HepG2 (cell line): ENCODE measurements around the gene RPS6KB1. TPM values are rescaled to one million over a fixed set of nuclear protein-coding genes. Genes with fewer than 3 reads are reported as not detected.
A peak's percentile ranks its signal among the peaks of the same experiment; 100 is the strongest.

Experiments
- AKAP8 ChIP-seq: sonication (generic); formaldehyde crosslinking; IDR thresholded peaks from 2 replicates; pipeline ENCODE4 v1.5.1; 2020; ENCODE audit warnings: mild to moderate bottlenecking, missing genetic modification reagents
- CBX1 ChIP-seq: IDR thresholded peaks from one replicate; pipeline ENCODE4 v1.6.1; 2016; ENCODE audit warnings: antibody characterized with exemption, low read depth
- HIVEP1 ChIP-seq: sonication (generic); formaldehyde crosslinking; IDR thresholded peaks from 2 replicates; pipeline ENCODE4 v1.4.0; 2020; ENCODE audit warnings: mild to moderate bottlenecking, missing genetic modification reagents
- JARID2 ChIP-seq: sonication (generic); formaldehyde crosslinking; IDR thresholded peaks from 2 replicates; pipeline ENCODE4 v1.8.1; 2023; ENCODE audit warnings: missing genetic modification reagents, inconsistent platforms; ENCODE audit not compliant: insufficient replicate concordance
- MBNL3 ChIP-seq: fragments of 250-450 bp; sonication (Bioruptor Pico); conservative IDR thresholded peaks from 2 replicates; pipeline ENCODE4 v1.8.0; 2022; ENCODE audit warnings: mild to moderate bottlenecking, inconsistent platforms
- NFIB ChIP-seq: sonication (generic); formaldehyde crosslinking; IDR thresholded peaks from 2 replicates; pipeline ENCODE4 v1.9.0; 2021; ENCODE audit warnings: missing genetic modification reagents, mild to moderate bottlenecking, borderline replicate concordance
- PCBP2 ChIP-seq: fragments of 200-400 bp; formaldehyde crosslinking; optimal IDR thresholded peaks from 2 replicates; pipeline ENCODE3; 2018; ENCODE audit warnings: low read length, low read depth; ENCODE audit not compliant: poor library complexity, severe bottlenecking
- SOX6 ChIP-seq, 2 experiments: fragments of 450-650 bp in 1 of 2; sonication (generic) in 1 of 2; formaldehyde crosslinking in 1 of 2; IDR thresholded peaks; 2 replicates each; pipeline versions ENCODE4 v1.4.0 to v1.6.1; 2017 to 2020; ENCODE audit warnings: antibody characterized with exemption in 1 of 2, mild to moderate bottlenecking in 1 of 2, missing genetic modification reagents in 1 of 2
- TP53 ChIP-seq: sonication (generic); formaldehyde crosslinking; conservative IDR thresholded peaks from 2 replicates; pipeline ENCODE4 v1.4.0; 2020; ENCODE audit warnings: missing genetic modification reagents
- ZFP36L2 ChIP-seq: sonication (generic); formaldehyde crosslinking; IDR thresholded peaks from 2 replicates; pipeline ENCODE4 v1.4.0; 2020; ENCODE audit warnings: missing genetic modification reagents
- ZNF124 ChIP-seq: sonication (generic); formaldehyde crosslinking; IDR thresholded peaks from 2 replicates; pipeline ENCODE4 v1.4.0; 2020; ENCODE audit warnings: missing genetic modification reagents
- ZNF143 ChIP-seq: sonication (generic); formaldehyde crosslinking; IDR thresholded peaks from 2 replicates; pipeline ENCODE4 v1.4.0; 2020; ENCODE audit warnings: missing genetic modification reagents
- ZNF331 ChIP-seq: sonication (generic); formaldehyde crosslinking; IDR thresholded peaks from 2 replicates; pipeline ENCODE4 v1.4.0; 2020; ENCODE audit warnings: missing genetic modification reagents
- ZNF451 ChIP-seq: sonication (generic); formaldehyde crosslinking; IDR thresholded peaks from 2 replicates; pipeline ENCODE4 v1.5.0; 2020; ENCODE audit warnings: mild to moderate bottlenecking, missing genetic modification reagents
- ZNF567 ChIP-seq: sonication (generic); formaldehyde crosslinking; IDR thresholded peaks from 2 replicates; pipeline ENCODE4 v1.8.1; 2023; ENCODE audit warnings: mild to moderate bottlenecking, missing genetic modification reagents, borderline replicate concordance
- ZNF652 ChIP-seq: IDR thresholded peaks from 2 replicates; pipeline ENCODE4 v1.6.1; 2016; ENCODE audit warnings: low read depth, borderline replicate concordance
- ZNF737 ChIP-seq: sonication (generic); formaldehyde crosslinking; IDR thresholded peaks from 2 replicates; pipeline ENCODE4 v1.5.0; 2020; ENCODE audit warnings: missing genetic modification reagents, mild to moderate bottlenecking, borderline replicate concordance
- ZSCAN21 ChIP-seq: sonication (generic); formaldehyde crosslinking; IDR thresholded peaks from 2 replicates; pipeline ENCODE4 v1.8.0; 2022; ENCODE audit warnings: mild to moderate bottlenecking, missing genetic modification reagents, moderate library complexity, borderline replicate concordance
- polyA plus RNA-seq, 8 experiments: library from polyadenylated mRNA; depleted of rRNA in 3 of 8; stranded (reverse) in 7 of 8; unstranded in 1 of 8; fragments of >200 nt; fragmentation: Illumina TruSeq in 4 of 8; extraction: Trizol in 4 of 8; gene quantifications; 2 replicates each; pipeline versions ENCODE4 v1.2.1 to v1.2.3, GENCODE V29; 2011 to 2016; ENCODE audit warnings: low read depth in 4 of 8, missing spikeins in 1 of 8, mixed read lengths in 1 of 8; ENCODE audit not compliant: insufficient read depth in 1 of 8
- total RNA-seq, 5 experiments: library from RNA; depleted of rRNA; stranded (reverse); fragments of >200 nt; fragmentation: Illumina TruSeq; extraction: Trizol; gene quantifications; 2 replicates each; pipeline ENCODE4 v1.2.3, GENCODE V29; 2016; ENCODE audit warnings: low read depth in 1 of 5
- TF ChIP-seq, protein P1 (sequence below): sonication (generic); formaldehyde crosslinking; IDR thresholded peaks from 2 replicates; pipeline ENCODE4 v1.4.0; 2020; ENCODE audit warnings: low read depth, mild to moderate bottlenecking, missing genetic modification reagents
- TF ChIP-seq, protein P2 (sequence below): sonication (generic); formaldehyde crosslinking; IDR thresholded peaks from 2 replicates; pipeline ENCODE4 v1.9.0; 2021; ENCODE audit warnings: mild to moderate bottlenecking, missing genetic modification reagents
- TF ChIP-seq, protein P3 (sequence below): sonication (generic); formaldehyde crosslinking; IDR thresholded peaks from 2 replicates; pipeline ENCODE4 v1.4.0; 2020; ENCODE audit warnings: missing genetic modification reagents, low read depth, mild to moderate bottlenecking, borderline replicate concordance

Gene RPS6KB1
- total and polyA plus RNA-seq, 2 of the 13 experiments (the other 11 are each of a cell fraction or from before 2014, with no cell fraction given): 16.5 to 42.2 TPM

DNA sequence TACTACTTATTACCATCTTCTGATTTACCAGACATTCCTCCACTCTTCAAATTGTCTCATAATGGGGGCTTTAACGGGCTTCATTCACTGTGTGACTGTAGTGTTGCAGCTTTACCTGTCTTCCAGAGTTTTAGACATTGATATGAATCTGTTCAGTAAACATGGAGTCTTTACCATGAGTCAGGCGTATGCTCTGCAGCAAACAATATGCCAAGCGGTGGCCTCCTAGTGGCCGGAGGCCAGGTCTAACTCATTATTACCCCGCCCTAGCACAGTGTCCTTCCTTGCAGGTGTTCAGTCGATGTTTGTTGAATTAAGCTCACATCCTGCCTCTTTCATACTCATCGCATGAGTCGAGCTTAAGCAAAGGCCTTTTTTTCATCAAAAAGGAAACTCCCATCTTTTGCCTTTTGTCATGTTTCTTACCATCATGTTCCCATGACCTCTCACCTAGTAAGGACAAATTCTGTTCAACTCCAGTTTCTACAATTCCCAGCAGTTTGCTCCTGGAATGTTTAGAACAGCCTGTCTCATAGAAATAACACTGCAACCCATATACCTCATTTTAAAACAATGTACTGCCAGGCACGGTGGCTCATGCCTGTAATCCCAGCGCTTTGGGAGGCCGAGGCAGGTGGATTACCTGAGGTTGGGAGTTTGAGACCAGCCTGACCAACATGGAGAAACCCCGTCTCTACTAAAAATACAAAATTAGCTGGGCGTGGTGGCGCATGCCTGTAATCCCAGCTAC is 39.6 kb upstream of the RPS6KB1 start (continued):
- TF ChIP-seq AKAP8 (CRISPR knock-in tag) (no peak), ZNF567 (CRISPR knock-in tag) (peak; percentile 80; the same call in 1 of the 2 replicates), ZSCAN21 (CRISPR knock-in tag) (0 out of 2 replicates have a peak, but pooled peaks have one; percentile 39), ZNF652 (CRISPR knock-in tag) (peak; percentile 71; the same call in 1 of the 2 replicates), ZFP36L2 (CRISPR knock-in tag) (0 out of 2 replicates have a peak, but pooled peaks have one; percentile 62), PCBP2 (no peak), CBX1 (no peak), ZNF143 (CRISPR knock-in tag) (no peak), ZNF331 (CRISPR knock-in tag) (peak; percentile 96), ZNF737 (CRISPR knock-in tag) (no peak), ZNF451 (CRISPR knock-in tag) (no peak; the same call in 1 of the 2 replicates), ZNF124 (peak; percentile 86), JARID2 (peak; percentile 51), TP53 (CRISPR knock-in tag) (peak; percentile 82), HIVEP1 (peak; percentile 49; the same call in 1 of the 2 replicates), MBNL3 (CRISPR knock-in tag) (no peak), SOX6 (IDR thresholded peaks at IDR 0.05) (no peak), SOX6 (CRISPR knock-in tag; IDR thresholded peaks at IDR 0.05) (peak; percentile 96), NFIB (CRISPR knock-in tag) (no peak)
- TF ChIP-seq, protein P1, sequence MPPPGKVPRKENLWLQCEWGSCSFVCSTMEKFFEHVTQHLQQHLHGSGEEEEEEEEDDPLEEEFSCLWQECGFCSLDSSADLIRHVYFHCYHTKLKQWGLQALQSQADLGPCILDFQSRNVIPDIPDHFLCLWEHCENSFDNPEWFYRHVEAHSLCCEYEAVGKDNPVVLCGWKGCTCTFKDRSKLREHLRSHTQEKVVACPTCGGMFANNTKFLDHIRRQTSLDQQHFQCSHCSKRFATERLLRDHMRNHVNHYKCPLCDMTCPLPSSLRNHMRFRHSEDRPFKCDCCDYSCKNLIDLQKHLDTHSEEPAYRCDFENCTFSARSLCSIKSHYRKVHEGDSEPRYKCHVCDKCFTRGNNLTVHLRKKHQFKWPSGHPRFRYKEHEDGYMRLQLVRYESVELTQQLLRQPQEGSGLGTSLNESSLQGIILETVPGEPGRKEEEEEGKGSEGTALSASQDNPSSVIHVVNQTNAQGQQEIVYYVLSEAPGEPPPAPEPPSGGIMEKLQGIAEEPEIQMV (CRISPR knock-in tag): no peak
- TF ChIP-seq, protein P2, sequence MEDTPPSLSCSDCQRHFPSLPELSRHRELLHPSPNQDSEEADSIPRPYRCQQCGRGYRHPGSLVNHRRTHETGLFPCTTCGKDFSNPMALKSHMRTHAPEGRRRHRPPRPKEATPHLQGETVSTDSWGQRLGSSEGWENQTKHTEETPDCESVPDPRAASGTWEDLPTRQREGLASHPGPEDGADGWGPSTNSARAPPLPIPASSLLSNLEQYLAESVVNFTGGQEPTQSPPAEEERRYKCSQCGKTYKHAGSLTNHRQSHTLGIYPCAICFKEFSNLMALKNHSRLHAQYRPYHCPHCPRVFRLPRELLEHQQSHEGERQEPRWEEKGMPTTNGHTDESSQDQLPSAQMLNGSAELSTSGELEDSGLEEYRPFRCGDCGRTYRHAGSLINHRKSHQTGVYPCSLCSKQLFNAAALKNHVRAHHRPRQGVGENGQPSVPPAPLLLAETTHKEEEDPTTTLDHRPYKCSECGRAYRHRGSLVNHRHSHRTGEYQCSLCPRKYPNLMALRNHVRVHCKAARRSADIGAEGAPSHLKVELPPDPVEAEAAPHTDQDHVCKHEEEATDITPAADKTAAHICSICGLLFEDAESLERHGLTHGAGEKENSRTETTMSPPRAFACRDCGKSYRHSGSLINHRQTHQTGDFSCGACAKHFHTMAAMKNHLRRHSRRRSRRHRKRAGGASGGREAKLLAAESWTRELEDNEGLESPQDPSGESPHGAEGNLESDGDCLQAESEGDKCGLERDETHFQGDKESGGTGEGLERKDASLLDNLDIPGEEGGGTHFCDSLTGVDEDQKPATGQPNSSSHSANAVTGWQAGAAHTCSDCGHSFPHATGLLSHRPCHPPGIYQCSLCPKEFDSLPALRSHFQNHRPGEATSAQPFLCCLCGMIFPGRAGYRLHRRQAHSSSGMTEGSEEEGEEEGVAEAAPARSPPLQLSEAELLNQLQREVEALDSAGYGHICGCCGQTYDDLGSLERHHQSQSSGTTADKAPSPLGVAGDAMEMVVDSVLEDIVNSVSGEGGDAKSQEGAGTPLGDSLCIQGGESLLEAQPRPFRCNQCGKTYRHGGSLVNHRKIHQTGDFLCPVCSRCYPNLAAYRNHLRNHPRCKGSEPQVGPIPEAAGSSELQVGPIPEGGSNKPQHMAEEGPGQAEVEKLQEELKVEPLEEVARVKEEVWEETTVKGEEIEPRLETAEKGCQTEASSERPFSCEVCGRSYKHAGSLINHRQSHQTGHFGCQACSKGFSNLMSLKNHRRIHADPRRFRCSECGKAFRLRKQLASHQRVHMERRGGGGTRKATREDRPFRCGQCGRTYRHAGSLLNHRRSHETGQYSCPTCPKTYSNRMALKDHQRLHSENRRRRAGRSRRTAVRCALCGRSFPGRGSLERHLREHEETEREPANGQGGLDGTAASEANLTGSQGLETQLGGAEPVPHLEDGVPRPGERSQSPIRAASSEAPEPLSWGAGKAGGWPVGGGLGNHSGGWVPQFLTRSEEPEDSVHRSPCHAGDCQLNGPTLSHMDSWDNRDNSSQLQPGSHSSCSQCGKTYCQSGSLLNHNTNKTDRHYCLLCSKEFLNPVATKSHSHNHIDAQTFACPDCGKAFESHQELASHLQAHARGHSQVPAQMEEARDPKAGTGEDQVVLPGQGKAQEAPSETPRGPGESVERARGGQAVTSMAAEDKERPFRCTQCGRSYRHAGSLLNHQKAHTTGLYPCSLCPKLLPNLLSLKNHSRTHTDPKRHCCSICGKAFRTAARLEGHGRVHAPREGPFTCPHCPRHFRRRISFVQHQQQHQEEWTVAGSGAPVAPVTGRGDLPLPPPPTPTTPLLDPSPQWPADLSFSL: no peak
- TF ChIP-seq, protein P3, sequence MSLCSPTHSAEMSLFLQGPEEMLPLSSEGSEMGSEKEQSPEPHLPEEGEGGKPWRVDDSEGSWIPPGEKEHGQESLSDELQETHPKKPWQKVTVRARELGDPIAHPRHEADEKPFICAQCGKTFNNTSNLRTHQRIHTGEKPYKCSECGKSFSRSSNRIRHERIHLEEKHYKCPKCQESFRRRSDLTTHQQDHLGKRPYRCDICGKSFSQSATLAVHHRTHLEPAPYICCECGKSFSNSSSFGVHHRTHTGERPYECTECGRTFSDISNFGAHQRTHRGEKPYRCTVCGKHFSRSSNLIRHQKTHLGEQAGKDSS (CRISPR knock-in tag): peak; percentile 93
